Stimulated activated CD4-positive, alpha-beta T cell treated with anti-CD3 and anti-CD28 coated beads, Interleukin-4, amount 100 ng/mL, for 1 hour (primary cell): ENCODE results near the gene SEPTIN6.
"Not testable (repeated sequence)": the region's sequence is repeated elsewhere in the genome, so short reads cannot be mapped to it uniquely, and the experiment has no call there.

Experiments used
- DNase-seq: peaks from one replicate; pipeline ENCODE4 v3.0.0-alpha.2; 2020

Gene SEPTIN6

GRCh38 chrX:119690921-119691716, 1.8 kb downstream of the SEPTIN6 start:
- peak; percentile 66 for DNase-seq

GRCh38 chrX:119688911-119689321, 4.1 kb downstream of the SEPTIN6 start:
- no peak for DNase-seq

- no peak for DNase-seq
These were observed 5.1 kb downstream of the SEPTIN6 start for GRCh38 chrX:119687661-119688413.

- no peak for DNase-seq
These were observed 6.8 kb downstream of the SEPTIN6 start for GRCh38 chrX:119686087-119686691.

- DNase-seq, result no peak
These were observed 7.5 kb downstream of the SEPTIN6 start for GRCh38 chrX:119685225-119686066.

GRCh38 chrX:119684916-119685224, 8.1 kb downstream of the SEPTIN6 start:
- DNase-seq, result no peak

- DNase-seq, result not testable (repeated sequence)
These were observed 8.7 kb downstream of the SEPTIN6 start for GRCh38 chrX:119684312-119684711.

- no peak for DNase-seq
These were observed 10.7 kb downstream of the SEPTIN6 start for GRCh38 chrX:119682019-119682989.

GRCh38 chrX:119677654-119677981, 15.3 kb downstream of the SEPTIN6 start:
- no peak for DNase-seq

GRCh38 chrX:119676949-119677653, 15.9 kb downstream of the SEPTIN6 start:
- no peak for DNase-seq

- no peak for DNase-seq
These were observed 19.6 kb downstream of the SEPTIN6 start for GRCh38 chrX:119673336-119673735.

- DNase-seq, result no peak
These were observed 20.5 kb downstream of the SEPTIN6 start for GRCh38 chrX:119672426-119672825.

GRCh38 chrX:119669424-119670037, 23.4 kb downstream of the SEPTIN6 start:
- no peak for DNase-seq

GRCh38 chrX:119667111-119667878, 25.7 kb downstream of the SEPTIN6 start:
- no peak for DNase-seq

- not testable (repeated sequence) for DNase-seq
These were observed 28.1 kb downstream of the SEPTIN6 start for GRCh38 chrX:119664877-119665276.

- no peak for DNase-seq
These were observed 31.5 kb downstream of the SEPTIN6 start for GRCh38 chrX:119661486-119661885.

- DNase-seq, result no peak
These were observed 33.4 kb downstream of the SEPTIN6 start for GRCh38 chrX:119659522-119659921.

GRCh38 chrX:119655125-119655524, 37.8 kb downstream of the SEPTIN6 start:
- peak; percentile 61 for DNase-seq

- peak; percentile 4 for DNase-seq
These were observed 38.8 kb downstream of the SEPTIN6 start for GRCh38 chrX:119654112-119654531.

GRCh38 chrX:119648421-119648775, 44.6 kb downstream of the SEPTIN6 start:
- no peak for DNase-seq
